ENCODE data around the gene NRG2.

Gene NRG2

GRCh38 chr5:140038373-140038957 lies 4.6 kb downstream of the NRG2 start:
- Histone ChIP-seq H3K4me3 (ENCODE audit: low read depth, low read length) (peak overlapping the region; percentile 35), H3K27ac (peak overlapping the region; percentile 62)
- TF ChIP-seq CTCF (IDR thresholded peaks at IDR 0.05): no peak

GRCh38 chr5:140037012-140037411 lies 6.1 kb downstream of the NRG2 start:
- Histone ChIP-seq H3K36me3 (ENCODE audit: control insufficient read depth, insufficient read depth, low read length) (no peaks in the 10 kb centered on the region), H3K9me3 (ENCODE audit: control insufficient read depth, low read length) (no peaks in the 10 kb centered on the region), H3K4me2 (ENCODE audit: low read length) (no peak overlapping the region), H3K27me3 (ENCODE audit: control insufficient read depth, insufficient read depth, low read length) (no peaks in the 10 kb centered on the region), H3K4me3 (ENCODE audit: low read depth, low read length) (no peak overlapping the region), H3K27ac (no peak overlapping the region), H3K9ac (no peak overlapping the region), H3K79me2 (peaks cover 30% of the 10 kb centered on the region), H2AFZ (no peak overlapping the region), H3K4me1 (peaks cover 32% of the 10 kb centered on the region)
- no peak for TF ChIP-seq CTCF (IDR thresholded peaks at IDR 0.05)

More at GRCh38 chr5:140038373-140038957, 4.6 kb downstream of the NRG2 start:
- H3K27me3 ChIP-seq (ENCODE audit: control insufficient read depth, insufficient read depth, low read length): no peaks in the 10 kb centered on the region
- no peak overlapping the region for H3K9ac ChIP-seq
- H3K79me2 ChIP-seq: peaks cover 20% of the 10 kb centered on the region
- peak overlapping the region; percentile 77 for H2AFZ ChIP-seq
- H3K36me3 ChIP-seq (ENCODE audit: control insufficient read depth, insufficient read depth, low read length): no peaks in the 10 kb centered on the region
- H3K4me1 ChIP-seq: peaks cover 33% of the 10 kb centered on the region
- H3K9me3 ChIP-seq (ENCODE audit: control insufficient read depth, low read length): no peaks in the 10 kb centered on the region
- H3K4me2 ChIP-seq (ENCODE audit: low read length): peak overlapping the region; percentile 59

GRCh38 chr5:140035881-140036280 lies 7.2 kb downstream of the NRG2 start:
- TF ChIP-seq CTCF (IDR thresholded peaks at IDR 0.05): no peak
- peak overlapping the region; percentile 47 for H2AFZ ChIP-seq
- no peaks in the 10 kb centered on the region for H3K27me3 ChIP-seq (ENCODE audit: control insufficient read depth, insufficient read depth, low read length)
- peaks cover 39% of the 10 kb centered on the region for H3K79me2 ChIP-seq
- H3K9me3 ChIP-seq (ENCODE audit: control insufficient read depth, low read length): no peaks in the 10 kb centered on the region
- H3K36me3 ChIP-seq (ENCODE audit: control insufficient read depth, insufficient read depth, low read length): no peaks in the 10 kb centered on the region
- H3K27ac ChIP-seq: peak overlapping the region; percentile 34
- H3K4me1 ChIP-seq: peaks cover 28% of the 10 kb centered on the region
- no peak overlapping the region for H3K4me2 ChIP-seq (ENCODE audit: low read length)
- H3K4me3 ChIP-seq (ENCODE audit: low read depth, low read length): no peak overlapping the region
- no peak overlapping the region for H3K9ac ChIP-seq

- Histone ChIP-seq H3K36me3 (ENCODE audit: control insufficient read depth, insufficient read depth, low read length) (no peaks in the 10 kb centered on the region), H3K9me3 (ENCODE audit: control insufficient read depth, low read length) (no peaks in the 10 kb centered on the region), H2AFZ (no peak overlapping the region), H3K4me1 (peaks cover 22% of the 10 kb centered on the region), H3K79me2 (peaks cover 55% of the 10 kb centered on the region), H3K4me2 (ENCODE audit: low read length) (no peak overlapping the region), H3K27ac (no peak overlapping the region), H3K9ac (no peak overlapping the region), H3K27me3 (ENCODE audit: control insufficient read depth, insufficient read depth, low read length) (no peaks in the 10 kb centered on the region), H3K4me3 (ENCODE audit: low read depth, low read length) (no peak overlapping the region)
- no peak for TF ChIP-seq CTCF (IDR thresholded peaks at IDR 0.05)
Measured at GRCh38 chr5:140033037-140033760, 9.9 kb downstream of the NRG2 start.

All from parathyroid adenoma (tissue), 2 donors.